Right lobe of liver (tissue), 6 donors: Measurements from ENCODE around the gene LRMDA. TPM values are rescaled to one million over a fixed set of nuclear protein-coding genes. Genes with fewer than 3 reads are reported as not detected.

Experiments used
- ATAC-seq, 4 donors: fragments of 200-7000 bp; cut with Tn5 transposase; one replicate each; pipeline ENCODE4 v1.9.1; 2020; ENCODE audit warnings: mild to moderate bottlenecking in 4 of 4, moderate library complexity in 4 of 4
- DNase-seq, 3 donors: peaks; one replicate each; pipeline ENCODE4 v3.0.0-alpha.2; 2020
- H3K27ac ChIP-seq, 3 donors: fragments of 200-600 bp; one replicate each; pipeline ENCODE4 v1.8.0; 2022
- H3K27me3 ChIP-seq, 2 donors: fragments of 200-600 bp; one replicate each; pipeline ENCODE4 v1.8.0; 2022
- H3K36me3 ChIP-seq, 4 donors: fragments of 200-600 bp; sonication (generic) in 1 of 4; one replicate each; pipeline versions ENCODE4 v1.5.1 to v1.8.0; 2017 to 2022; ENCODE audit warnings: control low read depth in 1 of 4
- H3K4me1 ChIP-seq, 4 donors: fragments of 200-600 bp; sonication (generic) in 1 of 4; one replicate each; pipeline versions ENCODE4 v1.5.1 to v1.8.0; 2017 to 2022; ENCODE audit warnings: control low read depth in 1 of 4
- H3K4me3 ChIP-seq, 3 donors: fragments of 200-600 bp; one replicate each; pipeline ENCODE4 v1.8.0; 2022
- H3K9me3 ChIP-seq, 4 donors: fragments of 200-600 bp; sonication (generic) in 1 of 4; one replicate each; pipeline versions ENCODE4 v1.5.1 to v1.8.0; 2017 to 2022; ENCODE audit warnings: control low read depth in 1 of 4
- POLR2A ChIP-seq: fragments of 450-650 bp; IDR thresholded peaks from one replicate; pipeline ENCODE4 v1.6.1; 2017; ENCODE audit warnings: antibody characterized with exemption, mild to moderate bottlenecking
- WGBS: methylation state at CpG from one replicate; pipeline ENCODE4 v1.1.6; 2018; ENCODE audit warnings: low coverage, low lambda C conversion rate; ENCODE audit not compliant: insufficient coverage; ENCODE audit errors: missing lambda C conversion rate; 5-methylcytosine and 5-hydroxymethylcytosine counted together
- intact Hi-C, 2 donors: fragments of 100-400 bp; cut with DNase I; formaldehyde crosslinking; loops; one replicate each; pipeline versions ENCODE4 v1.11.2 to v1.14.1; 2022
- total RNA-seq, 6 experiments: library from RNA; depleted of rRNA in 2 of 6; stranded (reverse); fragments of >200 nt in 2 of 6; fragmentation: NEBNext Ultra II Directional in 3 of 6; extraction: Animal tissue kit (Norgen Biotek cat#: 25700) in 3 of 6; gene quantifications; one replicate each; pipeline versions ENCODE4 v1.1.0 to v1.2.4, GENCODE V29; 2016 to 2023
- TF ChIP-seq, protein P1 (sequence below), 4 donors: fragments of 200-600 bp in 3 of 4; fragments of 450-650 bp in 1 of 4; IDR thresholded peaks; one replicate each; pipeline versions ENCODE4 v1.5.1 to v1.8.0; 2016 to 2022; ENCODE audit warnings: antibody characterized with exemption in 4 of 4, mild to moderate bottlenecking in 2 of 4
- donor health status: DM: no; HTN: yes; CAD: no.
- donor health status: DM: no; HTN: no; CAD: no.
- donor health status: DM: no; HTN: no; CAD: no.
- donor health status: DM: no; HTN: yes; CAD: no.
- donor health status: DM: no; HTN: yes; CAD: no.

The LRMDA gene
- total RNA-seq, 6 experiments from 2014 or later: 9.9 to 19.9 (median 16.3) TPM

DNA sequence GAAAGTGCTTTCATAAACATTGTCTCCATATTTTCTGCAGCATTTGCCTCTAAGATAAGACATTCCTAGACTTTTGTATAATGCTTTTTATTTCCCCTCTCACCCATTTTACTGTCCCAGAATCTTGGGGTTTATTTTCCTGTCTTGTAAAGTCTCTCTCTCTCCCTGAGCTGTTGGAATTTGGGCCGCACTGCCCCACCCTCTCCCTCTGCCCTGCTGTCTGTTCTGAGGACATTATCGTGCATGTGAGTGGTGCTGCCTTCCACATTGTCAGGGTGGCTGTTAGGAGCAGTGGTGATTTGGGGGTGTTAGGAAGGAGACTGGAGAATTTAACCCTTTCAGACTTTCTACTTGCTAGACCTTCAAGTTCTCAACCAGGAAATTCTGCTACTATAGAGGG, 16.7 kb downstream of the LRMDA start:
- no peak for TF ChIP-seq POLR2A
- TF ChIP-seq, protein P1, sequence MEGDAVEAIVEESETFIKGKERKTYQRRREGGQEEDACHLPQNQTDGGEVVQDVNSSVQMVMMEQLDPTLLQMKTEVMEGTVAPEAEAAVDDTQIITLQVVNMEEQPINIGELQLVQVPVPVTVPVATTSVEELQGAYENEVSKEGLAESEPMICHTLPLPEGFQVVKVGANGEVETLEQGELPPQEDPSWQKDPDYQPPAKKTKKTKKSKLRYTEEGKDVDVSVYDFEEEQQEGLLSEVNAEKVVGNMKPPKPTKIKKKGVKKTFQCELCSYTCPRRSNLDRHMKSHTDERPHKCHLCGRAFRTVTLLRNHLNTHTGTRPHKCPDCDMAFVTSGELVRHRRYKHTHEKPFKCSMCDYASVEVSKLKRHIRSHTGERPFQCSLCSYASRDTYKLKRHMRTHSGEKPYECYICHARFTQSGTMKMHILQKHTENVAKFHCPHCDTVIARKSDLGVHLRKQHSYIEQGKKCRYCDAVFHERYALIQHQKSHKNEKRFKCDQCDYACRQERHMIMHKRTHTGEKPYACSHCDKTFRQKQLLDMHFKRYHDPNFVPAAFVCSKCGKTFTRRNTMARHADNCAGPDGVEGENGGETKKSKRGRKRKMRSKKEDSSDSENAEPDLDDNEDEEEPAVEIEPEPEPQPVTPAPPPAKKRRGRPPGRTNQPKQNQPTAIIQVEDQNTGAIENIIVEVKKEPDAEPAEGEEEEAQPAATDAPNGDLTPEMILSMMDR (IDR thresholded peaks at IDR 0.05): no peak
- Histone ChIP-seq H3K27ac (no peak overlapping the region), H3K36me3 (no peaks in the 10 kb centered on the region), H3K27me3 (no peaks in the 10 kb centered on the region), H3K4me1 (peaks cover 0 to 7% (median 0%) of the 10 kb centered on the region in 4 donors), H3K4me3 (no peak overlapping the region), H3K9me3 (no peaks in the 10 kb centered on the region)
- ATAC-seq (no peak), DNase-seq (no peak)
- intact Hi-C loops: no loop called here
- 96% methylated on average over 2 of the region's 2 CpGs for WGBS

DNA sequence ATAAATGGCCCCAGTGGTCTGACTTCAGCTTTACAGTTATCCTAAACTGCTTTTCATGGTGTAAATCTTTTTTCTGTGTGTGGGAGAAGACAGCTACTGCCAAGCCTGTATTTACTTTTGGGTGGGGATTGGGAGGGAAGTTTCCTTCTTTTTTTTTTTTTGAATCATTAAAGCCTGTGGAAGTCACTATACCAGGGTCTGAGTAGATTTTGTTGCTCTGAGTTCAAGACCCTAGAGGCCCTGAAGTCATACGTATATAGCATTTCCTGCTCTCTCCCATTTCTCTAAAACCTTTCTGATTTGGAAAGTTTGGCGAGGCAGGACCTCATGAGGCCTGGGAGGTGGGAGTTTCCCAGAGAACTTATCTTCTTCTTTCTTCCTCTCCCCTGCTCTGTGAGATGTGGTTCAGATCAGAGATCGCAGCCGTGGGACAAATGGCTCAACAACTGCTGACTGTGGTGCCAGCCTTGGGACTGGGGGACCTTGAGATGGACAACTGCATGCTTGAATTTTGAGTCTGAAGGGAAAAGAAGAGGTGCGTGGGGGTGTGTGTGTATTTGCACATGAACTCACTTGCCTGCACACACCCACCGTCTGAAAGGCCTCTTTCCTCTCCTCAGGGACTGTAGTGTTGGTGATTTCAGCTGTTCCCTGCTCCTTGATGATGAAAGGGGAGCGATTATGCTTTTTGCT, 18.1 kb downstream of the LRMDA start:
- H3K27ac ChIP-seq: no peak overlapping the region
- ATAC-seq (no peak), DNase-seq (no peak)
- H3K4me1 ChIP-seq: no peaks in the 10 kb centered on the region
- H3K9me3 ChIP-seq: no peaks in the 10 kb centered on the region
- 47% methylated on average over 3 of the region's 7 CpGs for WGBS
- H3K4me3 ChIP-seq: no peak overlapping the region
- H3K27me3 ChIP-seq: no peaks in the 10 kb centered on the region
- H3K36me3 ChIP-seq: no peaks in the 10 kb centered on the region
- TF ChIP-seq POLR2A: no peak
- TF ChIP-seq, protein P1 (IDR thresholded peaks at IDR 0.05): no peak
- intact Hi-C loops: no loop called here

DNA sequence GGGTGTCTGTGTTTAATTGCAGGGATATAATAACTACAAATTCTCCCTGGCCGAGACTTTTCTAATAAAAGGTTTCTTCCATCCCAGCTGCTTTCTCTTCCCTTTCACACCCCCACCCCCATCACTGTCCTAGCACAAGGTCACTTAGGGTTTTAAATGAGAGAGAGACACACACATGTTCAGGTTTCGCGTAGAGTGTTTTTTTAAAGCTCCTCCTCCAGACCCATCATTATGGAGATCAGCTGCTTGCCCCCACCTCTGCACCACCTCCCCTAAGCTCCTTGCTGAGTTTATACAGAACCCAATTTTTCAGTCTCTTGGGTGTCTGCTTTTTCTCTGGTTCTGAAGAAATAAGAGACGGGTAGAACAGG, 18.6 kb downstream of the LRMDA start:
- no peak for DNase-seq
- 71% methylated on average over 4 of the region's 4 CpGs for WGBS
- Histone ChIP-seq H3K27ac (no peak overlapping the region), H3K4me3 (no peak overlapping the region), H3K27me3 (no peaks in the 10 kb centered on the region), H3K36me3 (no peaks in the 10 kb centered on the region), H3K9me3 (no peaks in the 10 kb centered on the region), H3K4me1 (no peaks in the 10 kb centered on the region)
- ATAC-seq: no peak
- TF ChIP-seq POLR2A: no peak
- TF ChIP-seq, protein P1 (IDR thresholded peaks at IDR 0.05): no peak
- intact Hi-C loops: no loop called here

GRCh38 chr10:75450644-75451640, 19.5 kb downstream of the LRMDA start:
- intact Hi-C loops: no loop called here
- 88% methylated on average over 17 of the region's 18 CpGs for WGBS
- TF ChIP-seq, protein P1 (IDR thresholded peaks at IDR 0.05): no peak
- TF ChIP-seq POLR2A: no peak

More at GRCh38 chr10:75450644-75451640, 19.5 kb downstream of the LRMDA start:
- H3K27ac ChIP-seq: no peak overlapping the region
- H3K4me3 ChIP-seq: no peak overlapping the region
- DNase-seq (no peak), ATAC-seq (no peak)
- H3K36me3 ChIP-seq: no peaks in the 10 kb centered on the region
- H3K9me3 ChIP-seq: no peaks in the 10 kb centered on the region
- no peaks in the 10 kb centered on the region for H3K4me1 ChIP-seq
- no peaks in the 10 kb centered on the region for H3K27me3 ChIP-seq
